ENCODE results near the gene RPL37A.

Gene RPL37A

DNA sequence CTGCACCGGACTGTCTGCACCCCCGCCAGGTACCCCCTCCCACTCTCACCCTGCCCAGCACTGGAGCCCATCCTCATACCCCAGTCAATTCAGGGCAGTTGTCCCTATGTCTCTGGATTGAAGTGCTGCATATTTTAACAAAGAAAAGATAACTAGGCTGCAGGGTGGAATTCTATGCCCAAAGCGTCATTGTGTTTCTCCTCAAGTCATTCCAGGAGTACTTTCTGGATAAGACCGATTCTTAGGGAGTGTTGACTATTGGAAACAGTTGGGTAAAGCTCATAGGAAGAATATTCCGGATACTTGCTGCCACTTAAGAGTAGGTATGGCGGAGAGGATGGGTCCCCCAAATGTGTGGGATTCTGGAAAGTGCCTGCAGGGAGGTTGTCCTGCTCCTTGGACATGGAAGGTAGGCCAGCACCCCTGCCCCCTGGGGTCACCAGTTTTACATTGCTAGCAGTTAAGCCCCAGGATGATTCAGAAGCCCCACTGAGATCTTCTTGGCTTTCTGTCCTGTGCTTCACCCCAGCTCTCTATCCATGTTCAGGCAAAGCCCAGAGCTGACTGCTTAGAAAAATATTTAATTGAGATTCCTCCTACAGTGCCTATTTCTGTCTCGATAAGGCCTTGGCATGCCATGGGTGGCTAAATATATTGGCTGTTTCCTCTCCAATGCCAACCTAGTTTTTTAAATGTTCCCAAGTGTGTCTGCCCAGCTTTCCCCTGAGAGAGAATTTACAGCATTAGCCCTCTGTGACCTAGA, 48.2 kb downstream of the RPL37A start:
- FAIRE-seq (no peak), DNase-seq (ENCODE audit: low spot score) (no peak)

DNA sequence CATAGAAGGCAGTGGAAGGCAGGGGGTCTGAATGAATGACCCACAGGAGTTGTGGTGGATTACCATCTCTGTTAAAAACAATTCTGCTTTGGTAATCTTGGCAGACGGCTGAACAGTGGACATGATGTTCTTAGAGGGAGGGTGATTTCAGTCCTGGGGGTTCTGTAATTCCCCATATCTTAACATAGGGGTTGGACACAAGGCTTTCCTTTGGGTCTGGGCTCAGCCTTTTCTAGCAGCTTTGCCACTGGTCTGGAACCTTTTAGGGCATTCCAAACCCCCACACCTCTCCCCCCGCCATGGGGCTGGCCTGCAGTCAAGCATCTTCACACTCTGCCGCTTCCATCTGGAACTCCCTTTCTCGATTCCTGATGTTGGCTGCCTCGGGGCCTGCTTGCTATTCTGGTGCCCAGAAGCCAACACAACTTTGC, 50.3 kb downstream of the RPL37A start:
- no peak for FAIRE-seq
- no peak for DNase-seq (ENCODE audit: low spot score)

- no peak for FAIRE-seq
Observed at GRCh38 chr2:216549926-216550690, 51.5 kb downstream of the RPL37A start.

DNA sequence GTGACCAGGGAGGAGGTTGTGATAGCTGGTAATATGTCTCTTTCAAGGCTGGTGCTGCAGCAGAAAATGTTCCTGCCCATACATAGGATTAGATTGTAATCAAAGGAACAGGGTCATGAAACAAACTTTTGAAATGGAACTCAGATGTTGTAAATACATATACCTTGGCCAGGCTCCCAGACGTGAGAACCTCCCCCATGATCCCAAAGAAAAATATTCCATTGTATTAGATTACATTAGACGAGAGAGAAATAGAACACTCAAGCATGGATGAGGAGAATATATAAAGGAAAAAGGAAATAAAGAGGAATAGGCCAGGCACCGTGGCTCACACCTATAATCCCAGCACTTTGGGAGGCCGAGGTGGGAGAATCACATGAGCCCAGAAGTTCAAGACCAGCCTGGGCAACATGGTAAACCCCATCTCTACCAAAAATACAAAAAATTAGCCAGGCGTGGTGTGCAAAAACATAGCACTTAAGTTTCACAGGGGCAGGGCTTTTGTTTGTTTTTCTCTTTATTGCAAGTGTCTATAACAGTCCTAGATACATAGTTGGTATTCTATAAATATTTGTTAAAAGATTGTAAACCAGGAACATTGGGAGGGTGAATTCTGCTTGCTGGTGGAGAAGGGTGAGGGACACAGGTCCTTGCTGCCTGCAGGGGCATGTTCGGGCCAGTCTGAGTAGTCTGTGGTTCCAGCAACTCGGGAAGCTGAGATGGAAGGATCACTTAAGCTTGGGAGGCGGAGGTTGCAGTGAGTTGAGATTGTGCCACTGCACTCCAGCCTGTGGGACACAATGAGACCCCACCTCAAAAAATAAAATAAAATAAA, 52.8 kb downstream of the RPL37A start:
- DNase-seq (ENCODE audit: low spot score) (no peak), FAIRE-seq (no peak)

More at GRCh38 chr2:216549926-216550690, 51.5 kb downstream of the RPL37A start:
- no peak for DNase-seq (ENCODE audit: low spot score)

DNA sequence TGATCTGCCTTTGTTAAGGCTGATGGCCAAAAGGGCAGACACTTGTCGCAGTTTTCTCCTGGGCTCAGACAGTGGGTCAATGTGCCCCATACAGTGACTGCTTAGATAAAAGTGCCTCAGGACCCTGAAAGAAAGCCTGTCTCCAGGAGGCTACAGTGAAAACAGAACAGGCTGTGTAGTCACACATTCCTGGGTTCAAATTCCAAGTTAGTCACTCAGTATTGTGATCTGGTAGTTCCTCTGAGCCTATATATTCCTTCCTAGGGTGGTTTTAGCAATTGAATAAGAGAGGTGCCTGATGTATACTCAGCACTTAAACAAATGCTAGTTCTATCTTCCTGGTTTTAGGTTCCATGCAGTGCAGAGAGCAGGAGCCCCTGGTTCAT, 54.4 kb downstream of the RPL37A start:
- DNase-seq (ENCODE audit: low spot score) (no peak), FAIRE-seq (no peak)
